HepG2 (cell line): ENCODE data around the gene IP6K3. TPM values are rescaled to one million over a fixed set of nuclear protein-coding genes. Genes with fewer than 3 reads are reported as not detected.

ENCODE experiments used
- AHR ChIP-seq: IDR thresholded peaks from 2 replicates; pipeline ENCODE4 v1.6.1; 2018; ENCODE audit warnings: missing genetic modification reagents, missing compliant biosample characterization
- ARID4A ChIP-seq: sonication (generic); formaldehyde crosslinking; IDR thresholded peaks from 2 replicates; pipeline ENCODE4 v1.5.0; 2020; ENCODE audit warnings: mild to moderate bottlenecking, missing genetic modification reagents, borderline replicate concordance
- FOSL1 ChIP-seq: sonication (generic); formaldehyde crosslinking; IDR thresholded peaks from 2 replicates; pipeline ENCODE4 v1.9.0; 2021; ENCODE audit warnings: missing genetic modification reagents, borderline replicate concordance
- FUBP1 ChIP-seq: sonication (generic); formaldehyde crosslinking; IDR thresholded peaks from 2 replicates; pipeline ENCODE4 v1.5.1; 2020; ENCODE audit warnings: missing genetic modification reagents, mild to moderate bottlenecking, borderline replicate concordance
- NFYB ChIP-seq: sonication (generic); formaldehyde crosslinking; IDR thresholded peaks from 2 replicates; pipeline ENCODE4 v1.4.0; 2020; ENCODE audit warnings: missing genetic modification reagents
- RFX1 ChIP-seq: fragments of 450-650 bp; IDR thresholded peaks from 2 replicates; pipeline ENCODE4 v1.6.1; 2017
- SCMH1 ChIP-seq: sonication (generic); formaldehyde crosslinking; IDR thresholded peaks from 2 replicates; pipeline ENCODE4 v1.9.0; 2021; ENCODE audit warnings: missing genetic modification reagents, mild to moderate bottlenecking, borderline replicate concordance
- ZBTB49 ChIP-seq: sonication (generic); formaldehyde crosslinking; IDR thresholded peaks from 2 replicates; pipeline ENCODE4 v1.4.0; 2020; ENCODE audit warnings: missing genetic modification reagents, borderline replicate concordance
- ZNF20 ChIP-seq: sonication (generic); formaldehyde crosslinking; IDR thresholded peaks from 2 replicates; pipeline ENCODE4 v1.4.0; 2020; ENCODE audit warnings: mild to moderate bottlenecking, moderate library complexity, missing genetic modification reagents
- ZNF337 ChIP-seq: sonication (generic); formaldehyde crosslinking; IDR thresholded peaks from 2 replicates; pipeline ENCODE4 v1.5.1; 2020; ENCODE audit warnings: missing genetic modification reagents, low read depth, mild to moderate bottlenecking, borderline replicate concordance
- ZNF33A ChIP-seq: sonication (generic); formaldehyde crosslinking; IDR thresholded peaks from 2 replicates; pipeline ENCODE4 v1.5.1; 2020; ENCODE audit warnings: missing genetic modification reagents, mild to moderate bottlenecking, moderate library complexity, borderline replicate concordance
- ZNF609 ChIP-seq: sonication (generic); formaldehyde crosslinking; IDR thresholded peaks from 2 replicates; pipeline ENCODE4 v1.4.0; 2020; ENCODE audit warnings: mild to moderate bottlenecking, missing genetic modification reagents, borderline replicate concordance
- polyA plus RNA-seq, 8 experiments: library from polyadenylated mRNA; depleted of rRNA in 3 of 8; stranded (reverse) in 7 of 8; unstranded in 1 of 8; fragments of >200 nt; fragmentation: Illumina TruSeq in 4 of 8; extraction: Trizol in 4 of 8; gene quantifications; 2 replicates each; pipeline versions ENCODE4 v1.2.1 to v1.2.3, GENCODE V29; 2011 to 2016; ENCODE audit warnings: low read depth in 4 of 8, missing spikeins in 1 of 8, mixed read lengths in 1 of 8; ENCODE audit not compliant: insufficient read depth in 1 of 8
- total RNA-seq, 5 experiments: library from RNA; depleted of rRNA; stranded (reverse); fragments of >200 nt; fragmentation: Illumina TruSeq; extraction: Trizol; gene quantifications; 2 replicates each; pipeline ENCODE4 v1.2.3, GENCODE V29; 2016; ENCODE audit warnings: low read depth in 1 of 5

IP6K3 gene
- total and polyA plus RNA-seq, 2 of the 13 experiments (the other 11 are each of a cell fraction or from before 2014, with no cell fraction given) = 0.11 to 0.18 TPM

- TF ChIP-seq ARID4A (peak; percentile 80; the same call in 1 of the 2 replicates), FUBP1 (CRISPR knock-in tag) (no peak), ZBTB49 (no peak), RFX1 (no peak), ZNF33A (0 out of 2 replicates have a peak, but pooled peaks have one; percentile 5), ZNF609 (CRISPR knock-in tag) (peak; percentile 76; the same call in 1 of the 2 replicates), AHR (CRISPR knock-in tag) (no peak), ZNF337 (CRISPR knock-in tag) (no peak), SCMH1 (CRISPR knock-in tag) (no peak), FOSL1 (CRISPR knock-in tag) (no peak), NFYB (peak; percentile 17; the same call in 1 of the 2 replicates), ZNF20 (no peak)
Observed at GRCh38 chr6:33761922-33762629, 15.4 kb upstream of the IP6K3 start (continued).
